IPS DF 4.7 (cell line): ENCODE results near the gene MYOM1.
"Not testable (repeated sequence)": the region's sequence is repeated elsewhere in the genome, so short reads cannot be mapped to it uniquely, and the experiment has no call there.

Experiments used
- DNase-seq: peaks from one replicate; pipeline ENCODE4 v3.0.0-alpha.2; 2013; ENCODE audit warnings: low spot score; ENCODE audit errors: extremely low read depth

MYOM1 gene

DNA sequence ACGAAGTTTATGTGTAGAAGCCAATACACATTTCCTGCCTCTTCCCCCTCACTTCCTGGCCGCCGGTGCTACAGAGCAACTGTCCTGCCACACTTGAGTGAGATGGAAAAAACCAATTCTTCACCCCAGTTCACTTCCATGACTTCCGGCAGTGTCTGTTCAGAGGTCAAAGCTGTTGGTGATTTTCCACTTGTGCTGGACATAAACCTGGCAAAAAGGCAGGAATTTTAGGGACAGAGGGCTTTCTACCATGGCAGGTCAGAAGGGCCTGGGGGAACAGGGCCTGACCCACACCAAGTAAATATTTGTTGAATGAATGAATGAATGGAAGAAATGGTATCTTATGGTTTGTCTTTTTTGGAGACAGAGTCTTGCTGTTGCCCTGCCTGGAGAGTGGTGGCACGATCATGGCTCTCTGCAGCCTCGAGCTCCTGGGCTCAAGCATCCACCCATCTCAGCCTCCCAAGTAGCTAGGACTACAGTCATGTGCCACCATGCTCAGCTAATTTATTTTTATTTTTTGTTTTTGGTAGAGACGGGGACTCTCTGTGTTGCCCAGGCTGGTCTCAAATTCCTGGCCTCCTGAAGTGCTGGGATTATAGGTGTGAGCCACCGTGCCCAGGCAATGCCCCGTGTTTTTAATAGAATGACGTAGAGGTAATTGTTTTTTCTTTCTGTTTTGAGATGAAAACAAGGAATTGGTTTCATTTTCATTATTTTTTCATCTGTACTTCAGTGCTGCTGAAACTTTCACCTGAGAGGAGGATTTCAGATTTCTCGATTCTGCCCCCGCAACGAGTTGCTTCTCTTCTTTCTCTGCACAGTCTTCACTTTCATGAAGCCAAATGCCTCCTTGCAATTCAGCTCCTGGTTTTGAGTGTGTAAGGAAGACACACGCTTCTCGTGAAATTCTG lies 158.8 kb downstream of the MYOM1 start:
- no peak for DNase-seq

DNA sequence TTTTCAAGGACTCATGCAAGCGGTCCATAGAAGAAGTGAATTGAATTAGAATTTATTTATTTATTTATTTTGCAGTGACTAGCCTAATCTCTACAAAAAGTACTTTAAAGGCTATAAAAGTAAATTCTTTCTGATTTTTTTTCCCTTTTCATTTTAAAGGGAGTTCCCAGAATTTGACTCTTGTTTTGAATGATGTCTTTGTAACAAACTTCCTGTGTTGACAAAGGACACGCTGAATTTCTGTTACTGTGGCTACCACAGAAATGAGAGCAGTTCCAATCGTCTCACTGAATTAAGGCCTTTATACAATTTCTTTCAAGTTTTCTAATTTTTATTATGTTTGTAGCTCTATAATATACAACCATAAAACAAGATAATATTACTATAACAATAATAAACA lies 160.5 kb downstream of the MYOM1 start:
- DNase-seq: no peak

DNA sequence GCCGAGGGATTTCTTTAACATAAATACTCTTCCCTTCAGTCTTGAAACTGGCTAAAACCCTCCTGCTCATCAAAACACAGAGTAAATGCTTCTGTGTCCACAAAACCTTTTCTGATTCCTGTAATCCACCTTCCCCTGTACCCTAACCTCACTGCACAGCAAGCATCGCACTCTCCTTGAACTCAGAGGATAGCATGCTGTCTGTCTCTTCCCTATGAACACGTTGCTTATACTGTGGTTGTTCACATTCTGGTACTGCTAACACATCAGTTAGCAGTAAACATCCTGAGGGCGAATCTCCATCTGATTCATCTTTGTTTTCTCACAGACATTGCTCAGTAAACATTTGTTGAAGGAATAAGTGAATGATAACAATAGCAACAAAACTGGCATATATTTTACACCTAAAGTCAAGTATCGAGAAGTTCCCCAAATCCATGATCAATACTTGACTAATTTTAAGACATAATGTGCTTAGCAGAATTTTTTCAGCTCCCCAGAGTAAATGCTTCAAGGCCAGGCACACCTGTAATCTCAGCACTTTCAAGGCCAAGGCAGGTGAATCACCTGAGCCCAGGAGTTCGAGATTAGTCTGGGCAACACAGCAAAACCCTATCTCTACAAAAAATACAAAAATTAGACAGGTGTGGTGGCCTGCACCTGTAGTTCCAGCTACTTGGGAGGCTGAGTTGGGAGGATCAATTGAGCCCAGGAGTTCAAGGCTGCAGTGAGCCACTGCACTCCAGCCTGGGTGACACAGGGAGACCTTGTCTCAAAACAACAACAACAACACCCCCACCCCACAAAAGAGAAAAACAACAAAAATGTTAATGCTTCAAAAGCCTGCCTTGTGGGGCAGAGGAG lies 161.2 kb downstream of the MYOM1 start:
- DNase-seq: no peak

DNA sequence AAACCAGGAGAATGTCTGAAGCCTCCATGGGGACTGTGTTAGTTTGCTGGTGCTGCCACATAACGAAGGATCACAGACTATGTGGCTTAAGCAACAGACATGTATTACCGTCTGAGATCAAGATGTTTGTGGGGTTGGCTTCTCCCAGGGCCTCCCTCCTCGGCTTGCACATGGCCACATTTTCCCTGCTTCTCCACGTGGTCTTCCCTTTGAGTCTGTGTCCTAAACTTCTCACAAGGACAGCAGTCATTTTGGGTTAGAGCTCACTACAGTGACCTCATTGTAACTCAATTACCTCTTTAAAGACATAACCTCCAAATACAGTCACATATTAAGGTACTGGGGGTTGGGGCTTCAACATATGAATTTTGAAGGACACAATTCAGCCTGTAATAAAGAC lies 162.2 kb downstream of the MYOM1 start:
- DNase-seq: no peak

DNA sequence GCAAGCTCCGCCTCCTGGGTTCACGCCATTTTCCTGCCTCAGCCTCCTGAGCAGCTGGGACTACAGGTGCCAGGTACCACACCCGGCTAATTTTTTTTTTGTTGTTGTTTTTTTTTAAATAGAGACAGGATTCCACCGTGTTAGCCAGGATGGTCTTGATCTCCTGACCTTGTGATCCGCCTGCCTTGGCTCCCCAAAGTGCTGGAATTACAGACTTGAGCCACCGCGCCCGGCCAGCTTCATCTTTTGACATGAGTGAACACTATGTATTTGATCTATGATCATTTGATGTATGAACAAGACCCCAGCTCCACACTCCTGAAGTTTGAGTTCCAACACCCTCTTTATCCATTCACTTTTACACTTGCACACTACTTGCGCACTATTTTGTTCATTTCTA lies 163.5 kb downstream of the MYOM1 start:
- DNase-seq: no peak

DNA sequence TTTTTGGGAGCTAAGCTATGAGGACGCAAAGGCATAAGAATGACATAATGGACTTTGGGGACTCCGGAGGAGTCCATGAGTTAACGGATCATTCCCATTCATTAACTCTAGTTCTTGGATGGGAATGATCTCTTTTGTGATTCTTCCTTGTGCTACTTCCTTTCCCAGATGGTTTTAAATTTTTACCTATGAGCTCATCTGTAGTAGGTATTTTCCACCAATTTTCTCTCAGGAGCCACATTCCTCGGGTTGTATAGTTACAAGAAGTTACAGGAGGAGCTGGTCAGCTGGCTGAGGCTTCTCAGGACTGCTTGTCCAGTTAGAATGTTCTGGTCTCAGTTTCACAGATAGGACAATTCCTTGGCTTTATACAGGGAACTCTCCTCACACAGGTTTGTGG lies 164.0 kb downstream of the MYOM1 start:
- no peak for DNase-seq

DNA sequence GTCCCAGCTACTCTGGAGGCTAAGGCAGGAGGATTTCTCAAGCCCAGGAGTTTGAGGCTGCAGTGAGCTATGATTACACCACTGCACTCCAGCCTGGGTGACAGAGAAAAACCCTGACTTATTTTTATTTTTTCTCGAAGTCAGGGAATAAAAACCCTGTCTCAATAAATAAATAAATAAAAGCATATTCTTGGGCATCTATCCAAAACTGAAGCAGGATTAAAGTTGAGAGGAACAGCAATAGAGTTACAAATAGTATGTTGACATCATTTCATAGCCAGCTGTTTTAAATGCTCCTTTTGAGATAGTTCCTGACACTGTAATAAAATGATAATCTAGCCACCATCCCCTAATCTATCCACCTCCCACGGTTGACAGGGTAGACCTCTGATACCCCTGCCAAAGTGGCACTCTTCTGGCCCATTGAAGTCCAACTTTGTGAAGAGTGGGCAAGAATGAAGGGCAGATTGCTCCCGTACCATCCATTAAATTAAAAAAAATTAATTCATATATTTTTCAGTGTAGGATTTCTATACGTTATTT lies 164.5 kb downstream of the MYOM1 start:
- DNase-seq: no peak

DNA sequence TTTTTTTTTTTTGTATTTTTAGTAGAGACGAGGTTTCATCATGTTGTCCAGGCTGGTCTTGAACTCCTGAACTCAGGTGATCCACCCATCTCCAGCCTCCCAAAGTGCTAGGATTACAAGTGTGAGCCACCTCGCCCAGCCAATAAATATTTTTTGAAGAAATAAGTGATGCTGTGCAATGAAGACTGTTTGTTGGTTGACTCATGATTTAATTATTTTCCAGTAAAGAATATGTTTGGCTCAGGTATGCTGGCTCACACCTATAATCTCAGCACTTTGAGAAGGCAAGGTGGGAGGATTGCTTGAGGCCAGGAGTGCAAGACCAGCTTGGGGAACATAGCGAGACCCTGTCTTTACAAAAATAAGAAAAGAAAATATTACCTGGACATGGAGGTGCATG lies 165.0 kb downstream of the MYOM1 start:
- no peak for DNase-seq

DNA sequence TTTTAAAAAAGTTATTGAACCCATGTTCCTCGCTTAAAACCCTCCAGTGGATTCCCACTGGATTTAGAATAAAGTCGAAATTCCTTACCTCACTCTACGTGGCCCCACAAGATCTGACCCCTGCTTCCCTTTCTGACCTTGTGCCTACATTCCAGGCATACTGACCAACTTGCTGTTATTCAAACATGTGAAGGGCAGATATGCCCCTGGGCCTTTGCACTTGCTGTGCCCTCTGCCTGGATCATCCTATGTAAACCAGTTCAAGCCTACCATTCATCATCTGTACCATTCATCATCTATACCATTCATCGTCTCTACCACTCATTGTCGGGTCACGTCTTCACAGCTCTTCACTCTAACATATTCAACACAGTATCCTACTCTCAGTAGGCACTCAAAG lies 165.6 kb downstream of the MYOM1 start:
- DNase-seq: no peak

DNA sequence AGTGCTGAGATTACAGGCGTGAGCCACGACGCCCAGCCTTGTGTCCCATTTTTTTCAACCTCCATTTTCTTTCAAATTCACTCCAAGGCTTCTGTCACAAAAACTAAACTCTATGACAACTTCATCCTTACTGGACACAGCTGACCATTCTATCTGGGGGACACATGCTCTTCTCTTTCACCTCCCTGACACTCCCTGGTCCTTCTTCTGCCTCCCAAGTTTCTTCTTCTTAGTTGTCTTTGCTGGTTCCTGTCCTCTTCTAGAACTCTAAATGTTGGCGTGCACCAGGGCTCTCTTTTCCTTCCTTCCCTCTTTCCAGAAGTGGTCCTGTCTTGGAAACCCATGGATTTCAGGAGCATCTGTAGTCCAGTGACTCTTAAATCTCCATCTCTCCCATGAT lies 166.7 kb downstream of the MYOM1 start:
- DNase-seq: no peak

DNA sequence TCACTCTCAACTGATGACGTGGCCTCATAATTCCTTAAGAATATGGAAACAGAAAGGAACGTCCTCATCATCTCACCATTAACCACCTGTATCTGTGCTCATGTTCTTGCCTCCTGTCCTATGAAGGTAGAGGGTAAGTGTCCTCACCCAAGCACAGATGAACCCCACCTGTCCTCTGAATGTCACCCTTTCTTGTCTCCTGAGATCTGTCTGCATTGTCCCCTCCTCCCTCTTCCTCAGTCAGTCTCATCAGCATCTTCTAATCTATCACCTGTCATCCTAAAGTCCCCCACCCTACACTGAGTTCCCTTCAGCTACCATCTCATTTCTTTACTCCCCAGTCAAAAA lies 167.4 kb downstream of the MYOM1 start:
- DNase-seq: no peak

DNA sequence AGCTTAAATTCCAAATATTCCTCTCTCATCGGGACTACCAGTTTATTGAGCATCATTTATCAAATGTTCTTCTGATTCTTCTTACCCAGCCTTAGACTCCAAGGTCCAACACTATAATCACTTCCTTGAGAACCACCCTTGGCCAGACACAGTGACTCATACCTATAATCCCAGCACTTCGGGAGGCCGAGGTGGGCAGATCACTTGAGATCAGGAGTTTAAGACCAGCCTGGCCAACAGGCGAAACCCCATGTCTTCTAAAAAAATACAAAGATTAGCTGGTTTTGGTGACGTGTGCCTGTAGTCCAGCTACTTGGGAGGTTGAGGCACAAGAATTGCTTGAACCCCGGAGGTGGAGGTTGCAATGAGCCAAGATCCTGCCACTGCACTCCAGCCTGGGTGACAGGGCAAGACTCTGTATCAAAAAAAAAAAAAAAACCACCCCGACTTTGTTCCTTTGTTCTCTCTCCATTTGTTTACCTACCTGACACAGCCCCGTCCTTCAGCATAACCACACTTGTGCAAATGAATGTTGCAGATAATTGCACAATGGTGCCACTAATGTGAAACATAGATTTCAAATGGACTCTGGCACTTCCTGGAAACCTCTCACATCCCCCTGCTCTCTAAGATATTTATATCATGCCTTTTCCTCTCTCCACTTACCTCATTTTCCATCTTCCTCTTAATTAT lies 167.9 kb downstream of the MYOM1 start:
- DNase-seq: no peak

DNA sequence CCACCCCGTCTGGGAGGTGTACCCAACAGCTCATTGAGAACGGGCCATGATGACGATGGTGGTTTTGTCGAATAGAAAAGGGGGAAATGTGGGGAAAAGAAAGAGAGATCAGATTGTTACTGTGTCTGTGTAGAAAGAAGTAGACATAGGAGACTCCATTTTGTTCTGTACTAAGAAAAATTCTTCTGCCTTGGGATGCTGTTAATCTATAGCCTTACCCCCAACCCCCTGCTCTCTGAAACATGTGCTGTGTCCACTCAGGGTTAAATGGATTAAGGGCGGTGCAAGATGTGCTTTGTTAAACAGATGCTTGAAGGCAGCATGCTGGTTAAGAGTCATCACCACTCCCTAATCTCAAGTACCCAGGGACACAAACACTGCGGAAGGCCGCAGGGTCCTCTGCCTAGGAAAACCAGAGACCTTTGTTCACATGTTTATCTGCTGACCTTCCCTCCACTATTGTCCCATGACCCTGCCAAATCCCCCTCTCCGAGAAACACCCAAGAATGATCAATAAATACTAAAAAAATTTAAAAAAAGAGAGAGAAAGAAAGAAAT lies 169.8 kb downstream of the MYOM1 start:
- DNase-seq: not testable (repeated sequence)

DNA sequence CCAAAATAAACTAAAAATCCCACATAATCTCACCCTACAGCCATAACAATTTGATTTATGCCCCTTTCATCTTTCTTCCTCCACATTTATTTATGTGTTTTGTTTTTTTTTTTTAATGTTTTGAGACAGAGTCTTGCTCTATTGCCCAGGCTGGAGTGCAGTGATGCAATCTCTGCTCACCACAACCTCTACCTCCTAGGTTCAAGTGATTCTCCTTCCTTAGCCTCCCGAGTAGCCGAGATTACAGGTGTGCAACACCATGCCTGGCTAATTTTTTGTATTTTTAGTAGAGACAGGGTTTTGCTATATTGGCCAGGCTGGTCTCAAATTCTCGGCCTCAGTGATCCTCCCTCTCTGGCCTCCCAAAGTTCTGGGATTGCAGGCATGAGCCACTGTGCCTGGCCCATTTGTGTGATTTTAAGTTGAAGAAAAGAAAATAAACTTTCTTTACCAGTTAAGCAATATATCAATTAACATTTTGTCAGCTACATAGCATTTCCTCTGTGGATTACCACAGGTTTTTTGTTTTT lies 170.9 kb downstream of the MYOM1 start:
- DNase-seq: no peak

DNA sequence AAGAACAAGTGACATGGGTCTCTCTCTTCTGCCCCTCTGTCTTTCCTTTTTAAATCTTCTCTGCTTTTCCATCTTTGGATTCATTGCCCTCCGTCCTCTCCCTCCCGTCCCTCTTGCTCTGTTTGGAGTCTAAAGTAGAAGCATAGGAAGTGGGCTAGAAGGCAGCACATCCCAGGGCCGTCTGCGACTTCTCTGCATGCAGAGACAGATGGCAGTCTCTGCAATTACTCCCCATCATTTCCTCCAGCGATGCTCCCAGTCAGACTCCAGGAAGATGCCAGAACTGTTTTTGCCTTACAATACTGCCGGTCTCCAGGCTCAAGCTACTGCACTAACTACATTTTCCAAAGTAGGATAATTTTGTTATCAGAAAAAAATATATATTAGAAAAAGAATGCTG lies 171.6 kb downstream of the MYOM1 start:
- no peak for DNase-seq

DNA sequence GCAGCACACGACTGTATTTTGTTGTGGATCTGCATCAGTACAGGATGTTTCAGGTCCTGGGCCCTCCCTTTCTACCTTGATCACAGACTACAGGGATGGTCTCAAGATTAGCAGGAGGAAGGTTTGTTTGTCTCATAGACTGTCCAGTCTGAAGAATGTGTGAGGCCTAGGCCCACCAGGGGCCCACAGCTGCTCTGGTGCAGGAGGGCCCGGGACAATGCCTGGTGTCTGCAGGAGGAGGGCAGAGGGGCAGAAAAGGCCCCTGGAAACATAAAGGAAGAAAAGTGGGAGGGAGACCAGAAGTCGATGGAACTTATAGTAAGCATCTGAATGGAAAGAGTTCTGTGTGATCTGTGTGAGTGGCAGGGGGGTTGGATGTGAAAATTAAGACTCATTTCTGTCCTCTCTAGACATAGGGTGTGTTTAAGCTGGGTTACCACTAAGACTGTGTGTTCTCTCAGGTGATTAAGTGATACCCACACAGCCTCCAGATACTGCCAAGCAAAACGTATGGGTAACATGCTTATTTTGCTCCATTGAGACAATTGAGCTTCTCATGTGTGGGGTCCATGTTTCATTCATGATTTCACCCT lies 173.5 kb downstream of the MYOM1 start:
- no peak for DNase-seq

DNA sequence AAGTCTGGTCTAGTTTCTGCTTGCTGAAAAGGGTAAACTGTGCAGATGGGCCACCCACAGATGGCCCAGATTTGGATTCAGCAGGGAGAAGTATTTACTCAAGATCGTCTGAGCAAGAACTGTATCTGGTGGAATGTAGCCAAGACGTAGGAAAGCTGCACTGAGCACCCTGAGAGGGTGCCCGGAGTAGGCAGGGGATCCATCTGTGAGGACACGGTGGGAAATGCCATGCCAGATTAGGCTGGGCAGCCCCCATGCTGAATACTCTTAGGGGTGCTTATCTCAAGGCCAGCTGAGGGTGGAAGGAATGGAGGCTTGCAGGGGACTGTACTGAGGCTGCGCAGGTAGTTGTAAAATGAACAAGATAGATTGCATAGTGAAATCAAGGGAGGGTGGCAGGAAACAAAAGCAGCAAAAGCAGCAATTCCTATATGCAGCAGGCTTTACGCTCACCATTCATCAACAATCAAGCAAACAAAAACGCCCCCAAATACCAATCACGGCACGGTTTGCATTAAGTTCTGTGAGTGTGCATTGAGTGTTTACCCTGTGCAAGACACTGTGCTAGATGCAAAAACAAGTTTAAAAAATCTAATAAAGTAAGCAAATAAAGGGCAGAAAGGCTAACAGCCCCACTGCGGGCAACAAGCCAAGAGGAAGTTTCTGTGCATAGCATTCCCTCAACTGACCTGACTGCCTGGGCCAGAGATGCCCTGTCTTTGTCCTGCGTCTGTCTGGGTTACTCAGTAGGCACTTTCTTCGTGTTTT lies 174.7 kb downstream of the MYOM1 start:
- no peak for DNase-seq

DNA sequence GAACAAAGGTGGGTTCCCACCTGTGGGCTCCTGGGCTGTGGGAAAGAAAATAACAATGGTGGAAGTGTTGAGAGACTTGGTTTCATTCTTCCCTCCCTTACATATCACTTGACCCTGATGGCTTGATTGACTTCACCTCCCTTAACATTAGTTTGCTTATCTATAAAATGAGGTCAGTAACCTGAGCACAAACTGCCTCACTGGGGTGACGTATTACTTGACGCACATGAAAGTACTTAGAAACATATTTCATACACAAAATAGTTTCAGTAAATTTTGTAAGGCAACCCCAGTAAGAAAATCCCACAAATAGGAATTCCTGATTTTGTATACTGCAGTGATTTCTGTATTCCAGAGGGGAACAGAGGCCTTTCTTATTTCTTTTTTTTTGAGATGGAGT lies 177.4 kb downstream of the MYOM1 start:
- no peak for DNase-seq

DNA sequence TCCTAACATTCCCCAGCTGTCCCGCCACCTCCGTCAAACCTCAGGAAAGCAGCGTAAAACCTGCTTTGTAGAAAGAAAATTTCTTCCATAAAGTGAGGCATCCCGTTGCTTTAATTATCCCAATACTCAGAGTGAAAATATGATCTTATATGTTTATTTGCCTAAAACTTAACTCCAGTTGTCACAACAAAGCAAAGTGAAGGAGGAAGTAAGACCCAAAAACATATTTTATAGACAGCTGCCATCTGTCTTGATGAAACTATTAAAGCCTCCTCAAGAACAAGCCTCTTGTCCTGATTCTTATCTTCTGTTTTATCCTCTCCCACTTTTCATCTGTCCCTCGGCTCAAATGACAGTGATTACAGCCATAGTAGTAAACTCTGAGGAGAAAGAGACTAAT lies 177.9 kb downstream of the MYOM1 start:
- DNase-seq: no peak

DNA sequence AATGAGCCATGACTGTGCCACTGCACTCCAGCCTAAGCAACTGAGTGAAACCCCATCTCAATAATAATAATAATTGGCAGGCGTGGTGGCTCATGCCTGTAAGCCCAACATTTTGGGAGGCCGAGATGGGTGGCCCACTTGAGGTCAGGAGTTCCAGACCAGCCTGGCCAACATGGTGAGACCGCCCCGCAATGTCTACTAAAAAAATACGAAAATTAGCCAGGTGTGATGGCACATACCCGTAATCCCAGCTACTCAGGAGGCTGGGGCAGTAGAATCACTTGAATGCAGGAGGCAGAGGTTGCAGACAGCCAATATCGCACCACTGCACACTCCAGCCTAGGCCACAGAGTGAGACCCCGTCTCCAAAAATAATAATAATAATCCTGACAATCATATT lies 178.9 kb downstream of the MYOM1 start:
- DNase-seq: no peak
